Metanephros (tissue), 2 donors: ENCODE measurements around the gene LEPR. TPM values are rescaled to one million over a fixed set of nuclear protein-coding genes. Genes with fewer than 3 reads are reported as not detected.

Source experiments
- small RNA-seq: library from RNA; depleted of rRNA; stranded (forward); fragments of <200 nt; gene quantifications from one replicate; pipeline ENCODE3, GENCODE V24; 2014; ENCODE audit warnings: low replicate concordance
- total RNA-seq: library from RNA; depleted of rRNA; stranded (reverse); fragments of >200 nt; gene quantifications from one replicate; pipeline ENCODE4 v1.2.3, GENCODE V29; 2014

LEPR gene, protein sequence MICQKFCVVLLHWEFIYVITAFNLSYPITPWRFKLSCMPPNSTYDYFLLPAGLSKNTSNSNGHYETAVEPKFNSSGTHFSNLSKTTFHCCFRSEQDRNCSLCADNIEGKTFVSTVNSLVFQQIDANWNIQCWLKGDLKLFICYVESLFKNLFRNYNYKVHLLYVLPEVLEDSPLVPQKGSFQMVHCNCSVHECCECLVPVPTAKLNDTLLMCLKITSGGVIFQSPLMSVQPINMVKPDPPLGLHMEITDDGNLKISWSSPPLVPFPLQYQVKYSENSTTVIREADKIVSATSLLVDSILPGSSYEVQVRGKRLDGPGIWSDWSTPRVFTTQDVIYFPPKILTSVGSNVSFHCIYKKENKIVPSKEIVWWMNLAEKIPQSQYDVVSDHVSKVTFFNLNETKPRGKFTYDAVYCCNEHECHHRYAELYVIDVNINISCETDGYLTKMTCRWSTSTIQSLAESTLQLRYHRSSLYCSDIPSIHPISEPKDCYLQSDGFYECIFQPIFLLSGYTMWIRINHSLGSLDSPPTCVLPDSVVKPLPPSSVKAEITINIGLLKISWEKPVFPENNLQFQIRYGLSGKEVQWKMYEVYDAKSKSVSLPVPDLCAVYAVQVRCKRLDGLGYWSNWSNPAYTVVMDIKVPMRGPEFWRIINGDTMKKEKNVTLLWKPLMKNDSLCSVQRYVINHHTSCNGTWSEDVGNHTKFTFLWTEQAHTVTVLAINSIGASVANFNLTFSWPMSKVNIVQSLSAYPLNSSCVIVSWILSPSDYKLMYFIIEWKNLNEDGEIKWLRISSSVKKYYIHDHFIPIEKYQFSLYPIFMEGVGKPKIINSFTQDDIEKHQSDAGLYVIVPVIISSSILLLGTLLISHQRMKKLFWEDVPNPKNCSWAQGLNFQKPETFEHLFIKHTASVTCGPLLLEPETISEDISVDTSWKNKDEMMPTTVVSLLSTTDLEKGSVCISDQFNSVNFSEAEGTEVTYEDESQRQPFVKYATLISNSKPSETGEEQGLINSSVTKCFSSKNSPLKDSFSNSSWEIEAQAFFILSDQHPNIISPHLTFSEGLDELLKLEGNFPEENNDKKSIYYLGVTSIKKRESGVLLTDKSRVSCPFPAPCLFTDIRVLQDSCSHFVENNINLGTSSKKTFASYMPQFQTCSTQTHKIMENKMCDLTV
- total RNA-seq = 13.5 TPM

GRCh38 chr1:65420590-65421350 is at the start of gene LEPR, which contains the start of gene LEPROT:
Gene LEPR, plus strand, starts transcription at chr1:65420668. Its CDS starts 144,898 bp downstream, at chr1:65565566.
Gene LEPROT, plus strand, starts transcription at chr1:65420668. Its CDS starts 57 bp downstream, at chr1:65420725.

Small RNAs within 50 kb of the gene (small RNA-seq; reads per million reads assigned to genes)
- gene RNU2-15P = not detected

Other genes starting within 250 kb of the LEPR start
- 6.7 TPM for gene DNAJC6, start 111.1 kb upstream of the LEPR start, total RNA-seq
- 80.8 TPM for gene LEPROT, start within 50 bp of the LEPR start, total RNA-seq